H1 (cell line): ENCODE data around the gene PDE4B. TPM values are rescaled to one million over a fixed set of nuclear protein-coding genes. Genes with fewer than 3 reads are reported as not detected.

ENCODE experiments used
- CTCF ChIA-PET: fragments of 300-600 bp; sonication (Branson Sonifier 250); formaldehyde crosslinking; loops from one replicate; lab custom pipeline; 2021; ENCODE audit not compliant: partially characterized antibody; lab: Charles Lee
- POLR2A ChIA-PET: fragments of 300-600 bp; sonication (Branson Sonifier 250); formaldehyde crosslinking; loops from one replicate; lab custom pipeline; 2021; ENCODE audit warnings: inconsistent platforms; ENCODE audit not compliant: partially characterized antibody; lab: Charles Lee
- DNase-seq, 2 experiments: peaks; one replicate each; pipeline versions ENCODE4 v3.0.0 to v3.0.0-alpha.2; 2010 to 2022; ENCODE audit warnings: low spot score in 2 of 2, low read depth in 1 of 2, mixed read lengths in 1 of 2
- FAIRE-seq: peaks from 2 replicates; lab custom pipeline; 2011; peaks lifted over from hg19 to GRCh38; lab: Jason Lieb, UNC
- H2AFZ ChIP-seq: 2 replicates; pipeline ENCODE4 v1.8.1; 2012; ENCODE audit warnings: low read length, inconsistent platforms
- H2AK5ac ChIP-seq: 2 replicates; pipeline ENCODE4 v1.6.1; 2013; ENCODE audit warnings: low read depth, low read length
- H2BK120ac ChIP-seq: replicated peaks from 2 replicates; pipeline ENCODE3; 2013; ENCODE audit warnings: low read depth, low read length, inconsistent platforms
- H2BK12ac ChIP-seq: 2 replicates; pipeline ENCODE4 v1.6.1; 2013; ENCODE audit warnings: low read depth, low read length
- H2BK15ac ChIP-seq: 2 replicates; pipeline ENCODE4 v1.6.1; 2013; ENCODE audit warnings: low read length
- H2BK20ac ChIP-seq: 2 replicates; pipeline ENCODE4 v1.6.1; 2013; ENCODE audit warnings: low read length
- H2BK5ac ChIP-seq: 2 replicates; pipeline ENCODE4 v1.6.1; 2013; ENCODE audit warnings: low read depth, low read length
- H3K14ac ChIP-seq: 2 replicates; pipeline ENCODE4 v1.6.1; 2013; ENCODE audit warnings: inconsistent platforms; ENCODE audit not compliant: insufficient read length
- H3K18ac ChIP-seq: 2 replicates; pipeline ENCODE4 v1.6.1; 2013; ENCODE audit warnings: low read length; ENCODE audit errors: extremely low read depth
- H3K23ac ChIP-seq: 2 replicates; pipeline ENCODE4 v1.6.1; 2013; ENCODE audit warnings: inconsistent platforms; ENCODE audit not compliant: insufficient read length
- H3K23me2 ChIP-seq: 2 replicates; pipeline ENCODE4 v1.6.1; 2013; ENCODE audit warnings: low read depth, low read length
- H3K27ac ChIP-seq: 2 replicates; pipeline ENCODE4 v1.6.1; 2011; ENCODE audit warnings: low read depth, low read length, inconsistent platforms
- H3K27me3 ChIP-seq, 4 experiments: replicated peaks in 1 of 4; 1 replicate in 1 of 4; 2 replicates in 3 of 4; pipeline versions ENCODE4 v1.6.1 to v1.8.1; 2011 to 2013; ENCODE audit warnings: low read length in 3 of 4, mild to moderate bottlenecking in 3 of 4, inconsistent platforms in 2 of 4, mixed read lengths in 2 of 4, moderate library complexity in 1 of 4; ENCODE audit not compliant: control insufficient read depth in 3 of 4, insufficient read depth in 3 of 4; ENCODE audit errors: extremely low read depth in 1 of 4
- H3K36me3 ChIP-seq, 4 experiments: 2 replicates each; pipeline versions ENCODE4 v1.6.1 to v1.8.1; 2011 to 2013; ENCODE audit warnings: mild to moderate bottlenecking in 4 of 4, low read length in 3 of 4, moderate library complexity in 2 of 4, control low read depth in 1 of 4, inconsistent platforms in 1 of 4; ENCODE audit not compliant: insufficient read depth in 4 of 4, control insufficient read depth in 2 of 4
- H3K4ac ChIP-seq: replicated peaks from 2 replicates; pipeline ENCODE3; 2013; ENCODE audit warnings: low read length, low read depth, mixed read lengths, inconsistent platforms; ENCODE audit not compliant: insufficient read length
- H3K4me1 ChIP-seq, 4 experiments: replicated peaks in 1 of 4; 1 replicate in 1 of 4; 2 replicates in 3 of 4; pipeline versions ENCODE4 v1.6.1 to v1.8.1; 2011 to 2013; ENCODE audit warnings: low read length in 3 of 4, inconsistent platforms in 2 of 4, mixed read lengths in 1 of 4; ENCODE audit not compliant: insufficient read depth in 4 of 4, control insufficient read depth in 3 of 4
- H3K4me2 ChIP-seq, 2 experiments: 2 replicates each; pipeline versions ENCODE4 v1.6.1 to v1.8.1; 2011 to 2013; ENCODE audit warnings: low read depth in 2 of 2, low read length in 2 of 2, control low read depth in 1 of 2, inconsistent platforms in 1 of 2, mild to moderate bottlenecking in 1 of 2; ENCODE audit not compliant: insufficient read depth in 1 of 2
- H3K4me3 ChIP-seq, 4 experiments: fragments of 200-600, 300-600 bp in 1 of 4; sonication (generic), shearing (Covaris generic), sonication (Bioruptor Twin) in 1 of 4; 2 replicates each; pipeline versions ENCODE4 v1.5.1 to v1.8.1; 2011 to 2016; ENCODE audit warnings: low read length in 4 of 4, low read depth in 3 of 4, control low read depth in 2 of 4, inconsistent platforms in 2 of 4, mild to moderate bottlenecking in 2 of 4, mixed read lengths in 1 of 4, moderate library complexity in 1 of 4; ENCODE audit not compliant: insufficient read depth in 2 of 4; ENCODE audit errors: extremely low read depth in 1 of 4
- H3K56ac ChIP-seq: replicated peaks from 2 replicates; pipeline ENCODE3; 2013; ENCODE audit warnings: low read depth, mild to moderate bottlenecking, mixed read lengths, low read length, inconsistent platforms; ENCODE audit not compliant: insufficient read length
- H3K79me1 ChIP-seq: 2 replicates; pipeline ENCODE4 v1.6.1; 2013; ENCODE audit warnings: low read depth, low read length, control low read depth
- H3K79me2 ChIP-seq, 2 experiments: 2 replicates each; pipeline versions ENCODE4 v1.6.1 to v1.8.1; 2012 to 2013; ENCODE audit warnings: low read length in 2 of 2, mild to moderate bottlenecking in 2 of 2, inconsistent platforms in 1 of 2; ENCODE audit not compliant: insufficient read depth in 2 of 2, control insufficient read depth in 1 of 2
- H3K9ac ChIP-seq, 4 experiments: replicated peaks in 1 of 4; 1 replicate in 1 of 4; 2 replicates in 3 of 4; pipeline versions ENCODE4 v1.6.1 to v1.8.1; 2011 to 2013; ENCODE audit warnings: low read depth in 3 of 4, low read length in 3 of 4, control low read depth in 2 of 4, mild to moderate bottlenecking in 2 of 4, moderate library complexity in 2 of 4, inconsistent platforms in 1 of 4; ENCODE audit errors: extremely low read depth in 1 of 4
- H3K9me3 ChIP-seq, 2 experiments: 2 replicates each; pipeline versions ENCODE4 v1.6.1 to v1.8.1; 2012 to 2013; ENCODE audit warnings: mild to moderate bottlenecking in 2 of 2, moderate library complexity in 2 of 2, control low read depth in 1 of 2, inconsistent platforms in 1 of 2, low read depth in 1 of 2, low read length in 1 of 2, mixed read lengths in 1 of 2; ENCODE audit not compliant: insufficient read depth in 2 of 2
- H4K20me1 ChIP-seq, 2 experiments: replicated peaks in 1 of 2; 2 replicates each; pipeline versions ENCODE3 to v1.8.1; 2011 to 2013; ENCODE audit warnings: inconsistent platforms in 2 of 2, low read length in 2 of 2, mild to moderate bottlenecking in 1 of 2; ENCODE audit not compliant: insufficient read depth in 2 of 2, control insufficient read depth in 1 of 2
- H4K5ac ChIP-seq: 2 replicates; pipeline ENCODE4 v1.6.1; 2013; ENCODE audit warnings: low read length, low read depth, mixed read lengths, inconsistent platforms; ENCODE audit not compliant: insufficient read length
- H4K8ac ChIP-seq: 2 replicates; pipeline ENCODE4 v1.8.0; 2013; ENCODE audit warnings: mild to moderate bottlenecking, moderate library complexity, low read length, inconsistent platforms; ENCODE audit not compliant: insufficient read depth; ENCODE audit errors: extremely low read depth
- H4K91ac ChIP-seq: replicated peaks from 2 replicates; pipeline ENCODE3; 2013; ENCODE audit warnings: low read length, mixed read lengths, inconsistent platforms; ENCODE audit not compliant: insufficient read length
- TAF1 ChIP-seq: IDR thresholded peaks from 2 replicates; pipeline ENCODE4 v1.6.1; 2011; ENCODE audit warnings: mild to moderate bottlenecking, low read depth, low read length
- WGBS, 2 experiments: shearing (Covaris generic) in 1 of 2; methylation state at CpG; one replicate each; pipeline versions ENCODE4 v1.1.6 to v1.1.7; 2013 to 2015; ENCODE audit warnings: low lambda C conversion rate in 2 of 2, mixed read lengths in 2 of 2, inconsistent platforms in 1 of 2, low coverage in 1 of 2, missing lambda C conversion rate in 1 of 2; ENCODE audit not compliant: insufficient replicate concordance in 2 of 2, insufficient coverage in 1 of 2, insufficient read length in 1 of 2; ENCODE audit errors: extremely low coverage in 1 of 2, missing lambda C conversion rate in 1 of 2; 5-methylcytosine and 5-hydroxymethylcytosine counted together
- polyA plus RNA-seq, 7 experiments: library from polyadenylated mRNA; depleted of rRNA in 3 of 7; stranded (reverse) in 5 of 7; unstranded in 2 of 7; fragments of >200 nt in 5 of 7; fragments of 200-250 nt in 2 of 7; gene quantifications; 1 replicate in 5 of 7; 2 replicates in 1 of 7; 4 replicates in 1 of 7; pipeline versions ENCODE4 v1.2.1 to v1.2.3, GENCODE V29; 2011 to 2013; ENCODE audit warnings: missing spikeins in 2 of 7, mixed read lengths in 2 of 7
- total RNA-seq: library from RNA; stranded (reverse); fragmentation: NEBNext Ultra II Directional; extraction: Animal tissue kit (Norgen Biotek cat#: 25700); gene quantifications from 2 replicates; pipeline ENCODE4 v1.2.1, GENCODE V29; 2021

The PDE4B gene
- total and polyA plus RNA-seq, 2 of the 8 experiments (the other 6 are each of a cell fraction or from before 2014, with no cell fraction given), result 5.0 to 15.1 TPM

DNA sequence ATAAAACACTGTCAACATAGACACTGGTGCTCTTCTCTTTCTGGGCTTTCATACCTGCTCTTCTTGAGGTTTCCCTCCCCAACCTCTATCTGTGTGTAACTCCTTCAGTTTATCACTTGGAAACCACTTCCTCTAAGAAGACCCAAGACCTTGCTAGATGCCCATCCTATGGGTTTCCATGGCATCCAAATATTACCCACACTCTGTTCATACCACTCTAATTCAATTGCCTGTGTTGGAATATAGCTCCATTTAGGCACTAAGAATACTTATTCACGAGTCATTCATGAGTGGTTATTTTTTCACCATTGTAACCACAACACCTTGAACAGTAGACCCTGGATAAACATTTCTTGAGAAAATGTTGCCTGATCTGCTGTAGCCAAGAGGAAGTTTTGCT, 510.1 kb downstream of the PDE4B start:
- Histone ChIP-seq H2BK15ac (no peak overlapping the region), H3K18ac (no peak overlapping the region), H2AK5ac (no peak overlapping the region), H2BK12ac (no peak overlapping the region), H3K56ac (no peak overlapping the region), H2BK5ac (no peak overlapping the region), H3K79me1 (no peaks in the 10 kb centered on the region), H3K27me3 (peaks cover 0 to 2% (median 0%) of the 10 kb centered on the region in 4 experiments; a peak in 1 of 7 replicates), H3K4me2 (no peak overlapping the region), H4K20me1 (no peaks in the 10 kb centered on the region), H3K4ac (no peak overlapping the region), H2BK20ac (no peak overlapping the region), H3K14ac (no peak overlapping the region), H3K23ac (no peak overlapping the region), H4K8ac (no peak overlapping the region), H4K91ac (no peak overlapping the region), H3K79me2 (no peaks in the 10 kb centered on the region), H3K4me1 (no peaks in the 10 kb centered on the region), H3K9me3 (no peaks in the 10 kb centered on the region), H3K23me2 (no peaks in the 10 kb centered on the region), H2AFZ (no peak overlapping the region), H4K5ac (no peak overlapping the region), H3K4me3 (no peak overlapping the region), H2BK120ac (no peak overlapping the region), H3K9ac (no peak overlapping the region), H3K36me3 (no peaks in the 10 kb centered on the region), H3K27ac (no peak overlapping the region)
- no peak for FAIRE-seq
- DNase-seq, result no peak
- ChIA-PET CTCF (interaction anchor here (2.5 kb wide), 1 partner anchor 143 kb away, joined by 14 read pairs; no protein-coding TSS in a partner anchor), POLR2A (no interaction called here)
- WGBS, 2 experiments, result 100% methylated on average over 1 of the region's 1 CpG; no CpG with 5 or more reads in 1 of the 2 experiments
- no peak for TF ChIP-seq TAF1
